Keratinocyte (primary cell): ENCODE results near the gene SDHC.

Experiments
- EZH2 ChIP-seq: IDR thresholded peaks from one replicate; pipeline ENCODE4 v1.6.1; 2012; ENCODE audit warnings: inconsistent platforms, mild to moderate bottlenecking, low read length, moderate library complexity
- TF ChIP-seq, protein P1 (sequence below), 3 experiments: IDR thresholded peaks in 1 of 3; conservative IDR thresholded peaks in 1 of 3; optimal IDR thresholded peaks in 1 of 3; 2 replicates in 2 of 3; 3 replicates in 1 of 3; pipeline versions ENCODE3 to v1.5.1; 2011; ENCODE audit warnings: low read length in 3 of 3, mild to moderate bottlenecking in 3 of 3, moderate library complexity in 2 of 3, control low read depth in 1 of 3, inconsistent platforms in 1 of 3; ENCODE audit not compliant: insufficient read depth in 2 of 3; ENCODE audit errors: extremely low read depth in 1 of 3

DNA sequence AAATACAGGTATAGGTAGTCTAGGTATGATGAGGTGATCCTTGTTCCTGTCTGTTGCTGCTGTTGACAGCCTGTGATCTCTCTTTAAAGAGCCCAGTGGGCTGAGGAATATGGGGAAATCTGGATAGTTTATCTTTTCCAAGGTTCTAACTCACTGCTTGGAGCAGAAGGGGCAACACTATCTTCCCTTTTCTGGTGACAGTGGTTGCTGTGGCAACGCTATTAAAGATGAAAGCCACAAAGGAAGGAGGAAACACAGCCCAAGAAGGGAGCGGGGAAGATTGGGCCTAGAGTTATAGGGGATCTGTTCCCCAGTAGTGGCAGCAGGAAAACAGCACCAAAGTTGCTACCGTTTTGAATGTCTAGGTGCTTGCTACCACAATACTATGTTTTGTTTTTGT lies 46.9 kb upstream of the SDHC start:
- TF ChIP-seq, protein P1, sequence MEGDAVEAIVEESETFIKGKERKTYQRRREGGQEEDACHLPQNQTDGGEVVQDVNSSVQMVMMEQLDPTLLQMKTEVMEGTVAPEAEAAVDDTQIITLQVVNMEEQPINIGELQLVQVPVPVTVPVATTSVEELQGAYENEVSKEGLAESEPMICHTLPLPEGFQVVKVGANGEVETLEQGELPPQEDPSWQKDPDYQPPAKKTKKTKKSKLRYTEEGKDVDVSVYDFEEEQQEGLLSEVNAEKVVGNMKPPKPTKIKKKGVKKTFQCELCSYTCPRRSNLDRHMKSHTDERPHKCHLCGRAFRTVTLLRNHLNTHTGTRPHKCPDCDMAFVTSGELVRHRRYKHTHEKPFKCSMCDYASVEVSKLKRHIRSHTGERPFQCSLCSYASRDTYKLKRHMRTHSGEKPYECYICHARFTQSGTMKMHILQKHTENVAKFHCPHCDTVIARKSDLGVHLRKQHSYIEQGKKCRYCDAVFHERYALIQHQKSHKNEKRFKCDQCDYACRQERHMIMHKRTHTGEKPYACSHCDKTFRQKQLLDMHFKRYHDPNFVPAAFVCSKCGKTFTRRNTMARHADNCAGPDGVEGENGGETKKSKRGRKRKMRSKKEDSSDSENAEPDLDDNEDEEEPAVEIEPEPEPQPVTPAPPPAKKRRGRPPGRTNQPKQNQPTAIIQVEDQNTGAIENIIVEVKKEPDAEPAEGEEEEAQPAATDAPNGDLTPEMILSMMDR (optimal IDR thresholded peaks at IDR 0.05 in 1 of 3, IDR thresholded peaks at IDR 0.05 in 1 of 3, conservative IDR thresholded peaks at IDR 0.05 in 1 of 3; ENCODE audit: extremely low read depth in 1 of 3, insufficient read depth in 2 of 3, low read length in 3 of 3) = no peak
- no peak for TF ChIP-seq EZH2
